Stimulated activated CD4-positive, alpha-beta T cell treated with anti-CD3 and anti-CD28 coated beads, Interleukin-4, amount 100 ng/mL, for 24 hours (primary cell): Measurements from ENCODE around the gene NBPF9.
"Not testable (repeated sequence)": the region's sequence is repeated elsewhere in the genome, so short reads cannot be mapped to it uniquely, and the experiment has no call there.

Source experiments
- DNase-seq: peaks from one replicate; pipeline ENCODE4 v3.0.0-alpha.2; 2020

Gene NBPF9

GRCh38 chr1:149103109-149104081 is at the start of gene NBPF9:
TSS of gene NBPF9 (minus strand) at chr1:149103551. CDS start at chr1:149082139, 21,412 bp downstream.
- peak; percentile 47 for DNase-seq

- not testable (repeated sequence) for DNase-seq
These were observed 46.6 kb upstream of the NBPF9 start for GRCh38 chr1:149149909-149150308.

GRCh38 chr1:149137585-149137984 is 34.2 kb upstream of the NBPF9 start:
- DNase-seq, result not testable (repeated sequence)

- DNase-seq, result not testable (repeated sequence)
These were observed 27.6 kb upstream of the NBPF9 start for GRCh38 chr1:149130938-149131337.

- DNase-seq, result not testable (repeated sequence)
These were observed 25.9 kb upstream of the NBPF9 start for GRCh38 chr1:149129245-149129644.

- DNase-seq, result not testable (repeated sequence)
These were observed 23.3 kb upstream of the NBPF9 start for GRCh38 chr1:149126555-149127145.

GRCh38 chr1:149123948-149124926 is 20.9 kb upstream of the NBPF9 start:
- DNase-seq, result peak; percentile 4

- DNase-seq, result not testable (repeated sequence)
These were observed 9.5 kb upstream of the NBPF9 start for GRCh38 chr1:149112828-149113227.

GRCh38 chr1:149110343-149110742 is 7.0 kb upstream of the NBPF9 start:
- not testable (repeated sequence) for DNase-seq

- peak; percentile 32 for DNase-seq
These were observed 777 bp downstream of the NBPF9 start for GRCh38 chr1:149102574-149102973.

GRCh38 chr1:149098276-149098675 is 5.1 kb downstream of the NBPF9 start:
- not testable (repeated sequence) for DNase-seq

- DNase-seq, result not testable (repeated sequence)
These were observed 10.2 kb downstream of the NBPF9 start for GRCh38 chr1:149093155-149093554.

GRCh38 chr1:149075505-149076127 is 27.7 kb downstream of the NBPF9 start:
- not testable (repeated sequence) for DNase-seq

- not testable (repeated sequence) for DNase-seq
These were observed 38.7 kb downstream of the NBPF9 start for GRCh38 chr1:149064611-149065010.

- DNase-seq, result not testable (repeated sequence)
These were observed 60.3 kb downstream of the NBPF9 start for GRCh38 chr1:149043056-149043455.

GRCh38 chr1:149033916-149034315 is 69.4 kb downstream of the NBPF9 start:
- not testable (repeated sequence) for DNase-seq

- not testable (repeated sequence) for DNase-seq
These were observed 79.0 kb downstream of the NBPF9 start for GRCh38 chr1:149024327-149024726.

GRCh38 chr1:149018577-149018976 is 84.8 kb downstream of the NBPF9 start:
- DNase-seq, result not testable (repeated sequence)

GRCh38 chr1:149016626-149017025 is 86.7 kb downstream of the NBPF9 start:
- DNase-seq, result not testable (repeated sequence)

GRCh38 chr1:149015522-149015921 is 87.8 kb downstream of the NBPF9 start:
- not testable (repeated sequence) for DNase-seq

- not testable (repeated sequence) for DNase-seq
These were observed 89.8 kb downstream of the NBPF9 start for GRCh38 chr1:149013513-149013912.

- DNase-seq, result not testable (repeated sequence)
These were observed 90.8 kb downstream of the NBPF9 start for GRCh38 chr1:149012599-149012998.
